KMS-11 (cell line): ENCODE measurements around the gene TSC22D4.

Experiments used
- H2AFZ ChIP-seq: fragments of 200-600 bp; sonication (generic); 2 replicates; pipeline ENCODE4 v1.6.1; 2016; ENCODE audit warnings: antibody characterized with exemption, mixed run types, low read depth
- H3K27ac ChIP-seq: fragments of 200-600 bp; sonication (generic); 2 replicates; pipeline ENCODE4 v1.6.1; 2016; ENCODE audit warnings: mild to moderate bottlenecking, mixed run types
- H3K27me3 ChIP-seq: fragments of 200-600 bp; sonication (generic); 2 replicates; pipeline ENCODE4 v1.6.1; 2017; ENCODE audit warnings: mild to moderate bottlenecking, low read depth, mixed run types, moderate library complexity; ENCODE audit not compliant: insufficient read depth
- H3K36me3 ChIP-seq: fragments of 200-600 bp; sonication (generic); 2 replicates; pipeline ENCODE4 v1.6.1; 2017; ENCODE audit warnings: mild to moderate bottlenecking, mixed run types; ENCODE audit not compliant: insufficient read depth
- H3K4me1 ChIP-seq: fragments of 200-600 bp; sonication (generic); 2 replicates; pipeline ENCODE4 v1.6.1; 2016; ENCODE audit warnings: mild to moderate bottlenecking, low read depth, mixed run types; ENCODE audit not compliant: poor library complexity, severe bottlenecking
- H3K4me2 ChIP-seq: fragments of 200-600 bp; sonication (generic); 2 replicates; pipeline ENCODE4 v1.7.0; 2016; ENCODE audit warnings: mild to moderate bottlenecking, mixed run types
- H3K4me3 ChIP-seq: fragments of 200-600 bp; sonication (generic); IDR thresholded peaks from 2 replicates; pipeline ENCODE4 v1.6.1; 2017; ENCODE audit warnings: low read depth, low read length, mixed read lengths; ENCODE audit not compliant: insufficient read depth
- H3K79me2 ChIP-seq: fragments of 200-600 bp; sonication (generic); 2 replicates; pipeline ENCODE4 v1.6.1; 2016; ENCODE audit warnings: low read depth, mixed run types; ENCODE audit not compliant: insufficient read depth
- H3K9ac ChIP-seq: fragments of 200-600 bp; sonication (generic); 2 replicates; pipeline ENCODE4 v1.6.1; 2016; ENCODE audit warnings: mild to moderate bottlenecking, mixed run types
- H4K20me1 ChIP-seq: fragments of 200-600 bp; sonication (generic); 2 replicates; pipeline ENCODE4 v1.6.1; 2016; ENCODE audit warnings: mild to moderate bottlenecking, mixed run types; ENCODE audit not compliant: insufficient read depth
- CTCF ChIP-seq: fragments of 200-600 bp; sonication (generic); conservative IDR thresholded peaks from 2 replicates; pipeline ENCODE4 v1.6.1; 2017; ENCODE audit warnings: low read depth, mild to moderate bottlenecking, antibody characterized with exemption, low read length, moderate library complexity, mixed read lengths

Gene TSC22D4

DNA sequence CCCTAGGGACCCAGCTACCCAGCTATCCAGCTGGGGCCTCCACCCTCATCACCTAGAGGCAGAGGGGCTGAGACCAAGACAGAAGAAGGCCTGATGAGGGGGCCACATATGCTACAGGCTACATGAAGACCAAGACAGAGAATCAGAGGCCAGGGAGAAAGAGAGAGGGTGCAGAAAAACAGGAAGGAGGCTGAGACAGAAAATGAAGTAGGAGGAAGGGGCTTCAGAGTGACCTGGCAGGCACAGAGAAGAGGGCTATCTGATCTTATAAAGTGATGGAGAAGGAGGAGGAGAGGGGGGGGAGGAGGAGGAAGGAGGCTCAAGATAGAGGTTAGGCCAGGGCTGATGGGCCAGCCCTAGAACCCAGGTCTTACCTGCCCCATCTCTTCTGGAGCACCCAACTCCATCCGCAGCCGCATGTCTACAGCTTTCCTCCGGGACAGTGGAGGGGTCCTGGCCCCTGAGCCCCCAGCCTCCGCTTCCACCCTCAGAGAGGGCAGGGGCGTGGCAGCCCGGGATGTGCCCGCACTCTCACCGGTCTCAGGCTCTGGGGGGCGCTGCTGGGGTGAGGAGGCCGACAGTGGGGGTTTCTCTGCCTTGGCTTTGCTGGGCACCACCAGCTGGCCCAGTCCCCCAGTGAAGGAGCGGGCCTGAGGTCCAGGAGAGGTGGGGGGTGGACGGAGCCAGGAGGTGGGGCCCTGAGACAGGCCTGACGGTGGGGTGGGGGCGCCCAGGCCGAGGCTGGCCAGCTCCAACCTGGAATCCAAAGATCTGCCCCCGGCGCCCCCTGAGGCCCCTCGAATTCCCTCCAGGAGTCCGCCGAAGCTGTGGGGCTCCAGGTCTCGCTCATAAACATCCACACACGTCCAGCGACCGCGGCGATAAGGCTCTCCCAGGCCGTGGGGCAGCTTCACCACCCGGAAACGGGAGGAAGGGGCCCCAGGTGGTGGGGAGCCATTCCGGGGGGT lies 1.8 kb downstream of the TSC22D4 start:
- Histone ChIP-seq H3K4me3 (no peak overlapping the region), H4K20me1 (no peaks in the 10 kb centered on the region), H3K27ac (no peak overlapping the region), H2AFZ (no peak overlapping the region), H3K79me2 (peaks cover 25% of the 10 kb centered on the region), H3K36me3 (no peaks in the 10 kb centered on the region; the same call in 1 of the 2 replicates), H3K27me3 (no peaks in the 10 kb centered on the region), H3K9ac (peak overlapping the region; percentile 7; the same call in 1 of the 2 replicates), H3K4me2 (peak overlapping the region; percentile 67), H3K4me1 (peaks cover 39% of the 10 kb centered on the region)
- TF ChIP-seq CTCF: no peak

DNA sequence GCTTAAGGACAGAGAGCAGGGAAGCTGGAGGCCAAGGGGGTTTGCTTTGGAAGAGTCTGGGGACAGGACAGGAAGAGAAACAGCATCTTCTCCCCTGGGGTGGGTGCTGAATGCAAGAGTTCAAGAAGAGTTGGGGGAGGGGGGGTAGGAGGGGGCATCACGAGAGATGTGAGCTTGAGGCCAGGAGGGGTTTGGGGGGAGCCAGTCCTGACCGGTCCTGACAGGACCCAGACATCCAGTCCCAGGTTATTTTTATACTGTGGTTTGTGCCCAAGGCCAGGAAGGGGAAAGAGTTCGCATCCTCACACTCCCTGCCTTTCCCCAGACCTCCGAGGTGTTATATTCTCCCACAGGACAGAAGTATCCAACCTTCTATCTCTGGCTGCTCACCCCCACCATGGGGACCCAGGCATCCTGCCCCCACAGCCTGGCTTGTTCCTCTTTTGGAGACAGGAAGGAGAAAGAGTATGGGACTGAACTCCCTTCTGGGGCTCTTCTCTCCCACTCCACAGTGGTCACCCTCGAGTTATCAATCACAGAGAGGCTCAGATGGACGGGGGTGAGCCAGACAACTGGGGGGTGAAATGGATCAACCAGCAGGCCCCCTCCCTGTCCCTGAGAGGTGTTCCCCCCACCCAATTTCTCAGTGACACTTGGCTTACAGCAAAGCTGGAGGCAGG lies 2.8 kb downstream of the TSC22D4 start:
- TF ChIP-seq CTCF: no peak
- peaks cover 36% of the 10 kb centered on the region for H3K4me1 ChIP-seq
- no peak overlapping the region for H2AFZ ChIP-seq
- no peaks in the 10 kb centered on the region for H4K20me1 ChIP-seq
- H3K27me3 ChIP-seq: no peaks in the 10 kb centered on the region
- H3K4me2 ChIP-seq: peak overlapping the region; percentile 67; the same call in 1 of the 2 replicates
- H3K36me3 ChIP-seq: no peaks in the 10 kb centered on the region; the same call in 1 of the 2 replicates
- H3K9ac ChIP-seq: peak overlapping the region; percentile 7; the same call in 1 of the 2 replicates
- peaks cover 25% of the 10 kb centered on the region for H3K79me2 ChIP-seq
- no peak overlapping the region for H3K4me3 ChIP-seq
- H3K27ac ChIP-seq: no peak overlapping the region

- Histone ChIP-seq H3K4me3 (no peak overlapping the region), H4K20me1 (no peaks in the 10 kb centered on the region), H3K79me2 (peaks cover 25% of the 10 kb centered on the region), H3K4me2 (no peak overlapping the region; the same call in 1 of the 2 replicates), H3K36me3 (no peaks in the 10 kb centered on the region; the same call in 1 of the 2 replicates), H3K27ac (no peak overlapping the region), H3K4me1 (peaks cover 36% of the 10 kb centered on the region), H3K9ac (no peak overlapping the region), H3K27me3 (no peaks in the 10 kb centered on the region), H2AFZ (no peak overlapping the region)
- no peak for TF ChIP-seq CTCF
Measured at GRCh38 chr7:100475549-100475948, 3.5 kb downstream of the TSC22D4 start.

GRCh38 chr7:100472854-100473499 lies 6.0 kb downstream of the TSC22D4 start:
- Histone ChIP-seq H3K27me3 (no peaks in the 10 kb centered on the region), H2AFZ (no peak overlapping the region), H3K36me3 (no peaks in the 10 kb centered on the region; the same call in 1 of the 2 replicates), H3K79me2 (peaks cover 16% of the 10 kb centered on the region), H3K4me2 (no peak overlapping the region), H3K4me3 (no peak overlapping the region), H3K9ac (no peak overlapping the region), H3K4me1 (peaks cover 30% of the 10 kb centered on the region), H3K27ac (no peak overlapping the region), H4K20me1 (no peaks in the 10 kb centered on the region)
- no peak for TF ChIP-seq CTCF
